Osteoblast (primary cell): ENCODE data around the gene ABCC9. TPM values are rescaled to one million over a fixed set of nuclear protein-coding genes. Genes with fewer than 3 reads are reported as not detected.
A peak's percentile ranks its signal among the peaks of the same experiment; 100 is the strongest.

ENCODE experiments used
- DNase-seq: peaks from one replicate; pipeline ENCODE4 v3.0.0; 2011; ENCODE audit warnings: low spot score, mixed read lengths; ENCODE audit not compliant: insufficient read length; ENCODE audit errors: missing footprints
- H2AFZ ChIP-seq: 2 replicates; pipeline ENCODE4 v1.6.0; 2011; ENCODE audit warnings: mild to moderate bottlenecking, low read length
- H3K27ac ChIP-seq: 2 replicates; pipeline ENCODE4 v1.5.1; 2011; ENCODE audit warnings: mild to moderate bottlenecking, low read depth, low read length, moderate library complexity
- H3K27me3 ChIP-seq: 2 replicates; pipeline ENCODE4 v1.6.0; 2012; ENCODE audit warnings: mild to moderate bottlenecking, control low read depth, inconsistent platforms, low read length, moderate library complexity; ENCODE audit not compliant: insufficient read depth
- H3K36me3 ChIP-seq: 2 replicates; pipeline ENCODE4 v1.5.1; 2011; ENCODE audit warnings: mild to moderate bottlenecking, low read length, control low read depth, moderate library complexity; ENCODE audit not compliant: insufficient read depth
- H3K4me1 ChIP-seq: 2 replicates; pipeline ENCODE4 v1.5.1; 2011; ENCODE audit warnings: mild to moderate bottlenecking, low read length, control low read depth, moderate library complexity; ENCODE audit not compliant: insufficient read depth
- H3K4me2 ChIP-seq: 2 replicates; pipeline ENCODE4 v1.6.0; 2011; ENCODE audit warnings: mild to moderate bottlenecking, low read length; ENCODE audit not compliant: insufficient read depth
- H3K4me3 ChIP-seq: fragments of 200-600 bp; sonication (generic); 3 replicates; pipeline ENCODE4 v1.5.1; 2012; ENCODE audit warnings: mild to moderate bottlenecking, low read length, inconsistent platforms; ENCODE audit not compliant: insufficient read depth
- H3K79me2 ChIP-seq: 2 replicates; pipeline ENCODE4 v1.6.0; 2012; ENCODE audit warnings: mild to moderate bottlenecking, low read length, control low read depth, inconsistent platforms; ENCODE audit not compliant: insufficient read depth
- H3K9me3 ChIP-seq: 2 replicates; pipeline ENCODE4 v1.5.1; 2011; ENCODE audit warnings: low read depth, low read length, control low read depth
- H4K20me1 ChIP-seq: 2 replicates; pipeline ENCODE4 v1.6.0; 2012; ENCODE audit warnings: mild to moderate bottlenecking, low read length, control low read depth; ENCODE audit not compliant: insufficient read depth
- CTCF ChIP-seq: IDR thresholded peaks from 2 replicates; pipeline ENCODE4 v1.5.1; 2011; ENCODE audit warnings: mild to moderate bottlenecking, low read depth, low read length, moderate library complexity; ENCODE audit errors: extremely low read depth
- total RNA-seq: library from RNA; depleted of rRNA; stranded (reverse); fragments of >200 nt; gene quantifications from 2 replicates; pipeline ENCODE4 v1.2.3, GENCODE V29; 2012

The ABCC9 gene
- total RNA-seq, 1 donor, result 14.5 TPM

- Histone ChIP-seq H4K20me1 (no peaks in the 10 kb centered on the region), H2AFZ (peak overlapping the region; percentile 56), H3K4me2 (peak overlapping the region; percentile 42)
Measured at GRCh38 chr12:21852251-21852650, 89.0 kb downstream of the ABCC9 start.

GRCh38 chr12:21851151-21851550 is 90.1 kb downstream of the ABCC9 start:
- no peaks in the 10 kb centered on the region for H4K20me1 ChIP-seq
- DNase-seq, result no peak
- H3K4me1 ChIP-seq, result peaks cover 5% of the 10 kb centered on the region
- TF ChIP-seq CTCF, result no peak
- H3K79me2 ChIP-seq, result no peaks in the 10 kb centered on the region
- no peak overlapping the region for H3K4me3 ChIP-seq
- H3K36me3 ChIP-seq, result no peaks in the 10 kb centered on the region
- H2AFZ ChIP-seq, result no peak overlapping the region
- no peaks in the 10 kb centered on the region for H3K9me3 ChIP-seq
- H3K27ac ChIP-seq, result no peak overlapping the region
- no peaks in the 10 kb centered on the region for H3K27me3 ChIP-seq
- H3K4me2 ChIP-seq, result no peak overlapping the region

More at GRCh38 chr12:21852251-21852650, 89.0 kb downstream of the ABCC9 start:
- Histone ChIP-seq H3K9me3 (no peaks in the 10 kb centered on the region), H3K4me1 (peaks cover 5% of the 10 kb centered on the region), H3K36me3 (no peaks in the 10 kb centered on the region), H3K27me3 (no peaks in the 10 kb centered on the region), H3K4me3 (no peak overlapping the region), H3K27ac (peak overlapping the region; percentile 33), H3K79me2 (no peaks in the 10 kb centered on the region)
- peak; percentile 65 for DNase-seq
- no peak for TF ChIP-seq CTCF

GRCh38 chr12:21850419-21850818 is 90.8 kb downstream of the ABCC9 start:
- Histone ChIP-seq H3K27ac (no peak overlapping the region), H3K4me3 (no peak overlapping the region), H3K4me2 (no peak overlapping the region), H3K9me3 (no peaks in the 10 kb centered on the region), H3K36me3 (no peaks in the 10 kb centered on the region), H3K4me1 (peaks cover 5% of the 10 kb centered on the region), H3K79me2 (no peaks in the 10 kb centered on the region), H3K27me3 (no peaks in the 10 kb centered on the region), H2AFZ (no peak overlapping the region), H4K20me1 (no peaks in the 10 kb centered on the region)
- no peak for DNase-seq
- no peak for TF ChIP-seq CTCF

- H3K36me3 ChIP-seq, result no peaks in the 10 kb centered on the region
- no peaks in the 10 kb centered on the region for H3K9me3 ChIP-seq
- no peaks in the 10 kb centered on the region for H3K79me2 ChIP-seq
- DNase-seq, result no peak
- H3K4me2 ChIP-seq, result no peak overlapping the region
- H4K20me1 ChIP-seq, result no peaks in the 10 kb centered on the region
- H3K4me1 ChIP-seq, result peaks cover 5% of the 10 kb centered on the region
- TF ChIP-seq CTCF, result no peak
- no peak overlapping the region for H3K27ac ChIP-seq
- H2AFZ ChIP-seq, result no peak overlapping the region
- no peaks in the 10 kb centered on the region for H3K27me3 ChIP-seq
- no peak overlapping the region for H3K4me3 ChIP-seq
Measured at GRCh38 chr12:21849878-21850277, 91.3 kb downstream of the ABCC9 start.
